HCT116 (cell line): ENCODE measurements around the gene ATP1A4. TPM values are rescaled to one million over a fixed set of nuclear protein-coding genes. Genes with fewer than 3 reads are reported as not detected.

Experiments
- ATAC-seq: fragments of 200-7000 bp; cut with Tn5 transposase; 2 replicates; pipeline ENCODE4 v1.9.1; 2020; ENCODE audit warnings: mild to moderate bottlenecking, moderate library complexity
- BruUV-seq: library from RNA; stranded (reverse); fragments of 400-500 nt; replicated peaks from 2 replicates; lab custom pipeline; 2021; lab: Mats Ljungman, UMichigan
- CTCF ChIA-PET: fragments of 300-600 bp; sonication (Branson Sonifier 250); formaldehyde crosslinking; loops from one replicate; lab custom pipeline; 2021; ENCODE audit warnings: antibody characterized with exemption; lab: Charles Lee
- POLR2A ChIA-PET: fragments of 300-600, 350-600 bp; sonication (Branson Sonifier 250); formaldehyde crosslinking; loops from one replicate; lab custom pipeline; 2021; ENCODE audit warnings: antibody characterized with exemption; lab: Charles Lee
- RAD21 ChIA-PET, 2 experiments: fragments of 300-600 bp; sonication (Branson Sonifier 250); formaldehyde crosslinking; loops; one replicate each; lab custom pipeline; 2023; ENCODE audit warnings: low total read pairs in 2 of 2; ENCODE audit not compliant: uncharacterized antibody in 2 of 2, unreplicated experiment in 2 of 2, low non-redundant PET in 1 of 2; lab: Charles Lee
- DNase-seq: peaks from one replicate; pipeline ENCODE4 v3.0.0-alpha.2; 2010; ENCODE audit warnings: low read depth, low spot score
- H2AFZ ChIP-seq: fragments of 200-600 bp; shearing (Covaris generic), sonication (generic); 2 replicates; pipeline ENCODE4 v1.6.1; 2017; ENCODE audit warnings: low read depth, mixed run types, mixed read lengths, antibody characterized with exemption, low read length; ENCODE audit not compliant: poor library complexity, severe bottlenecking
- H3K27ac ChIP-seq: 2 replicates; pipeline ENCODE4 v1.5.1; 2012; ENCODE audit warnings: low read depth, low read length
- H3K27me3 ChIP-seq: fragments of 200-600 bp; sonication (generic); 2 replicates; pipeline ENCODE4 v1.6.1; 2016; ENCODE audit warnings: mixed run types, low read length, mixed read lengths; ENCODE audit not compliant: insufficient read depth
- H3K36me3 ChIP-seq, 2 experiments: fragments of 200-500 bp in 1 of 2; fragments of 200-600 bp in 1 of 2; sonication (Bioruptor generic) in 1 of 2; sonication (generic) in 1 of 2; 2 replicates each; pipeline versions ENCODE4 v1.5.1 to v1.6.1; 2014 to 2016; ENCODE audit warnings: low read length in 2 of 2, inconsistent platforms in 1 of 2, mixed read lengths in 1 of 2, mixed run types in 1 of 2; ENCODE audit not compliant: insufficient read depth in 2 of 2, control insufficient read depth in 1 of 2
- H3K4me1 ChIP-seq, 2 experiments: fragments of 200-600 bp in 1 of 2; sonication (generic) in 1 of 2; 2 replicates each; pipeline versions ENCODE4 v1.5.1 to v1.6.1; 2012 to 2017; ENCODE audit warnings: low read length in 2 of 2, inconsistent platforms in 1 of 2, mild to moderate bottlenecking in 1 of 2, mixed read lengths in 1 of 2, mixed run types in 1 of 2, moderate library complexity in 1 of 2; ENCODE audit not compliant: insufficient read depth in 2 of 2, control insufficient read depth in 1 of 2
- H3K4me2 ChIP-seq: fragments of 200-600 bp; sonication (generic); 2 replicates; pipeline ENCODE4 v1.6.1; 2017; ENCODE audit warnings: mixed run types, low read length, mixed read lengths
- H3K4me3 ChIP-seq, 2 experiments: fragments of 200-600 bp in 1 of 2; sonication (generic) in 1 of 2; replicated peaks in 1 of 2; 2 replicates each; pipeline ENCODE4 v1.5.1; 2011 to 2016; ENCODE audit warnings: low read length in 2 of 2, control low read depth in 1 of 2, low read depth in 1 of 2, mild to moderate bottlenecking in 1 of 2, mixed read lengths in 1 of 2, mixed run types in 1 of 2
- H3K79me2 ChIP-seq: fragments of 200-600 bp; sonication (generic); 2 replicates; pipeline ENCODE4 v1.6.1; 2017; ENCODE audit warnings: mild to moderate bottlenecking, mixed run types, low read length, moderate library complexity, mixed read lengths; ENCODE audit not compliant: insufficient read depth
- H3K9ac ChIP-seq: fragments of 200-600 bp; sonication (generic); 2 replicates; pipeline ENCODE4 v1.6.1; 2016; ENCODE audit warnings: low read length, mixed read lengths
- H3K9me2 ChIP-seq: fragments of 200-600 bp; sonication (generic), shearing (Covaris generic); 2 replicates; pipeline ENCODE4 v1.6.1; 2017; ENCODE audit warnings: mixed run types, mild to moderate bottlenecking, moderate library complexity; ENCODE audit not compliant: insufficient read depth
- H3K9me3 ChIP-seq, 2 experiments: fragments of 200-500 bp in 1 of 2; fragments of 200-600 bp in 1 of 2; sonication (Bioruptor generic) in 1 of 2; sonication (generic) in 1 of 2; 2 replicates each; pipeline ENCODE4 v1.6.1; 2014 to 2017; ENCODE audit warnings: low read length in 2 of 2, mixed read lengths in 2 of 2, inconsistent platforms in 1 of 2, low read depth in 1 of 2, mild to moderate bottlenecking in 1 of 2, mixed run types in 1 of 2, moderate library complexity in 1 of 2; ENCODE audit not compliant: control insufficient read depth in 1 of 2, insufficient read depth in 1 of 2
- H4K20me1 ChIP-seq: fragments of 200-600 bp; sonication (generic), shearing (Covaris generic); 2 replicates; pipeline ENCODE4 v1.6.1; 2017; ENCODE audit warnings: mixed run types, mild to moderate bottlenecking, moderate library complexity; ENCODE audit not compliant: insufficient read depth
- CEBPB ChIP-seq: IDR thresholded peaks from 2 replicates; pipeline ENCODE4 v1.6.1; 2012; ENCODE audit warnings: low read depth
- CTCF ChIP-seq, 3 experiments: fragments of 200-600 bp in 1 of 3; sonication (generic) in 1 of 3; IDR thresholded peaks in 2 of 3; conservative IDR thresholded peaks in 1 of 3; 2 replicates each; pipeline ENCODE4 v1.5.1; 2012 to 2017; ENCODE audit warnings: low read depth in 2 of 3, low read length in 2 of 3, antibody characterized with exemption in 1 of 3, borderline replicate concordance in 1 of 3, control low read depth in 1 of 3, mild to moderate bottlenecking in 1 of 3, mixed read lengths in 1 of 3, mixed run types in 1 of 3, moderate library complexity in 1 of 3; ENCODE audit not compliant: insufficient read depth in 1 of 3
- EGR1 ChIP-seq: IDR thresholded peaks from 2 replicates; pipeline ENCODE4 v1.6.1; 2012; ENCODE audit warnings: low read depth
- EZH2 ChIP-seq: fragments of 200-600 bp; sonication (generic); IDR thresholded peaks from 2 replicates; pipeline ENCODE4 v1.6.1; 2017; ENCODE audit warnings: antibody characterized with exemption, mixed run types
- JUND ChIP-seq: IDR thresholded peaks from 2 replicates; pipeline ENCODE4 v1.6.1; 2012
- POLR2A ChIP-seq: IDR thresholded peaks from 2 replicates; pipeline ENCODE4 v1.7.0; 2011; ENCODE audit warnings: borderline replicate concordance; ENCODE audit not compliant: insufficient read depth, insufficient read length; ENCODE audit errors: extremely low read depth
- POLR2AphosphoS5 ChIP-seq: IDR thresholded peaks from 2 replicates; pipeline ENCODE4 v1.6.1; 2011; ENCODE audit warnings: mild to moderate bottlenecking, low read depth, low read length, moderate library complexity
- RAD21 ChIP-seq: IDR thresholded peaks from 2 replicates; pipeline ENCODE4 v1.6.1; 2012; ENCODE audit warnings: low read depth, mild to moderate bottlenecking
- REST ChIP-seq: IDR thresholded peaks from 2 replicates; pipeline ENCODE4 v1.6.1; 2012; ENCODE audit warnings: low read depth
- SIN3A ChIP-seq: IDR thresholded peaks from 2 replicates; pipeline ENCODE4 v1.6.1; 2012; ENCODE audit warnings: low read depth
- YY1 ChIP-seq: IDR thresholded peaks from 2 replicates; pipeline ENCODE4 v1.6.1; 2011; ENCODE audit warnings: low read length, low read depth, moderate library complexity, mild to moderate bottlenecking; ENCODE audit not compliant: insufficient replicate concordance; ENCODE audit errors: extremely low read depth
- ZFX ChIP-seq: fragments of 450-650 bp; IDR thresholded peaks from 2 replicates; pipeline ENCODE4 v1.6.1; 2017
- ZNF274 ChIP-seq: fragments of 200-500 bp; sonication (Bioruptor generic); IDR thresholded peaks from 2 replicates; pipeline ENCODE4 v1.6.1; 2014; ENCODE audit warnings: mild to moderate bottlenecking, low read depth, low read length, inconsistent platforms
- intact Hi-C: fragments of 100-400 bp; cut with micrococcal nuclease; formaldehyde crosslinking; loops from 2 replicates; pipeline ENCODE4 v1.10.0; 2022
- total RNA-seq: library from RNA; stranded (reverse); gene quantifications from one replicate; pipeline ENCODE4 v1.2.1, GENCODE V29; 2021; ENCODE audit not compliant: unreplicated experiment
- TF ChIP-seq, protein P1 (sequence below): IDR thresholded peaks from 2 replicates; pipeline ENCODE4 v1.6.1; 2012

ATP1A4 gene
- total RNA-seq, 1 experiment from 2014 or later: not detected

GRCh38 chr1:160129558-160129957 is 21.8 kb upstream of the ATP1A4 start:
- RAD21 ChIA-PET: no interaction called here
- H3K27me3 ChIP-seq: no peaks in the 10 kb centered on the region
- no peak for DNase-seq
- POLR2A ChIA-PET: no interaction called here
- H3K4me1 ChIP-seq: peaks cover 14 to 24% of the 10 kb centered on the region in 2 experiments
- no peak overlapping the region for H3K27ac ChIP-seq
- ATAC-seq: no peak
- H4K20me1 ChIP-seq: no peaks in the 10 kb centered on the region
- no peaks in the 10 kb centered on the region for H3K9me3 ChIP-seq
- BruUV-seq: no TSS peak
- TF ChIP-seq RAD21: no peak
- no peak for TF ChIP-seq JUND
- TF ChIP-seq ZFX: no peak
- TF ChIP-seq SIN3A: no peak
- TF ChIP-seq EGR1: no peak
- no peak for TF ChIP-seq CEBPB
- no peak for TF ChIP-seq POLR2AphosphoS5
- no peak for TF ChIP-seq YY1
- no peak for TF ChIP-seq ZNF274
- no peak for TF ChIP-seq EZH2
- no peak for TF ChIP-seq POLR2A
- TF ChIP-seq, protein P1, sequence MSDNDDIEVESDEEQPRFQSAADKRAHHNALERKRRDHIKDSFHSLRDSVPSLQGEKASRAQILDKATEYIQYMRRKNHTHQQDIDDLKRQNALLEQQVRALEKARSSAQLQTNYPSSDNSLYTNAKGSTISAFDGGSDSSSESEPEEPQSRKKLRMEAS: no peak
- TF ChIP-seq REST: no peak
- no peak for TF ChIP-seq CTCF (IDR thresholded peaks at IDR 0.05 in 2 of 3, conservative IDR thresholded peaks at IDR 0.05 in 1 of 3; ENCODE audit: borderline replicate concordance in 1 of 3, insufficient read depth in 1 of 3, low read depth in 2 of 3, low read length in 2 of 3)
- H3K79me2 ChIP-seq: no peaks in the 10 kb centered on the region
- CTCF ChIA-PET: no interaction called here
- no peak overlapping the region for H2AFZ ChIP-seq
- intact Hi-C loops: no loop called here
- H3K36me3 ChIP-seq: no peaks in the 10 kb centered on the region
- 0 out of 2 replicates have a peak, but pooled peaks cover 2% of the 10 kb centered on the region for H3K9me2 ChIP-seq
- H3K9ac ChIP-seq: no peak overlapping the region
- H3K4me3 ChIP-seq: no peak overlapping the region
- H3K4me2 ChIP-seq: no peak overlapping the region
